NCI-H524 treated with DMSO at 0.1 percent for 48 hours (cell line): ENCODE data around the gene ARHGAP20.

Experiments
- DNase-seq: peaks from one replicate; lab custom pipeline; 2025; lab: John Stamatoyannopoulos, UW

Gene ARHGAP20

GRCh38 chr11:110711776-110712658, at the start of gene ARHGAP20:
TSS of gene ARHGAP20 (minus strand) at chr11:110712437. CDS start at chr11:110712231, 206 bp downstream.
- peak; percentile 9 for DNase-seq

- DNase-seq = no peak
Measured at GRCh38 chr11:110761991-110762390, 49.8 kb upstream of the ARHGAP20 start.

GRCh38 chr11:110761131-110761530, 48.9 kb upstream of the ARHGAP20 start:
- DNase-seq = no peak

GRCh38 chr11:110759972-110760381, 47.7 kb upstream of the ARHGAP20 start:
- DNase-seq = no peak

GRCh38 chr11:110757962-110758755, 45.9 kb upstream of the ARHGAP20 start:
- no peak for DNase-seq

GRCh38 chr11:110757066-110757465, 44.8 kb upstream of the ARHGAP20 start:
- DNase-seq = no peak

GRCh38 chr11:110755941-110756340, 43.7 kb upstream of the ARHGAP20 start:
- no peak for DNase-seq

- no peak for DNase-seq
Measured at GRCh38 chr11:110752890-110753289, 40.7 kb upstream of the ARHGAP20 start.

GRCh38 chr11:110750100-110750499, 37.9 kb upstream of the ARHGAP20 start:
- DNase-seq = no peak

GRCh38 chr11:110747531-110747930, 35.3 kb upstream of the ARHGAP20 start:
- no peak for DNase-seq

- no peak for DNase-seq
Measured at GRCh38 chr11:110738641-110739040, 26.4 kb upstream of the ARHGAP20 start.

GRCh38 chr11:110737593-110737992, 25.4 kb upstream of the ARHGAP20 start:
- no peak for DNase-seq

GRCh38 chr11:110736171-110736553, 23.9 kb upstream of the ARHGAP20 start:
- no peak for DNase-seq

GRCh38 chr11:110735455-110736170, 23.4 kb upstream of the ARHGAP20 start:
- DNase-seq = no peak

- no peak for DNase-seq
Measured at GRCh38 chr11:110734790-110735189, 22.6 kb upstream of the ARHGAP20 start.

GRCh38 chr11:110730773-110731172, 18.5 kb upstream of the ARHGAP20 start:
- no peak for DNase-seq

GRCh38 chr11:110728883-110729282, 16.6 kb upstream of the ARHGAP20 start:
- no peak for DNase-seq

- DNase-seq = no peak
Measured at GRCh38 chr11:110728476-110728875, 16.2 kb upstream of the ARHGAP20 start.

GRCh38 chr11:110724358-110724757, 12.1 kb upstream of the ARHGAP20 start:
- DNase-seq = no peak

- no peak for DNase-seq
Measured at GRCh38 chr11:110720431-110721275, 8.4 kb upstream of the ARHGAP20 start.

- DNase-seq = no peak
Measured at GRCh38 chr11:110716361-110716760, 4.1 kb upstream of the ARHGAP20 start.
